Measurements from ENCODE around the gene COMMD10. TPM values are rescaled to one million over a fixed set of nuclear protein-coding genes. Genes with fewer than 3 reads are reported as not detected.

COMMD10 gene
- total RNA-seq, 2 experiments from 2014 or later, result 16.7 to 20.8 TPM

GRCh38 chr5:116289276-116289675, 204.5 kb downstream of the COMMD10 start:
- ChIA-PET POLR2A (no interaction called here), CTCF (no interaction called here)
- no peak overlapping the region for H3K27ac Mint-ChIP-seq
- intact Hi-C loops (cut with micrococcal nuclease), result no loop called here
- H3K27me3 Mint-ChIP-seq, result no peaks in the 10 kb centered on the region
- H3K4me3 Mint-ChIP-seq, result no peak overlapping the region
- no peak for TF ChIP-seq CTCF (IDR thresholded peaks at IDR 0.05)
- DNase-seq, result no peak
- no peaks in the 10 kb centered on the region for H3K4me1 Mint-ChIP-seq (ENCODE audit: low read depth)
- H3K36me3 Mint-ChIP-seq (ENCODE audit: low read depth), result peaks cover 49% of the 10 kb centered on the region
- H3K9me3 Mint-ChIP-seq, result peaks cover 28% of the 10 kb centered on the region
- no peak for ATAC-seq

- H3K27ac Mint-ChIP-seq, result no peak overlapping the region
- no peaks in the 10 kb centered on the region for H3K27me3 Mint-ChIP-seq
- no peak for ATAC-seq
- CTCF ChIA-PET, result no interaction called here
- POLR2A ChIA-PET, result no interaction called here
- intact Hi-C loops (cut with micrococcal nuclease), result no loop called here
- no peaks in the 10 kb centered on the region for H3K4me1 Mint-ChIP-seq (ENCODE audit: low read depth)
- peaks cover 30% of the 10 kb centered on the region for H3K9me3 Mint-ChIP-seq
- DNase-seq, result no peak
- H3K36me3 Mint-ChIP-seq (ENCODE audit: low read depth), result peaks cover 51% of the 10 kb centered on the region
- no peak overlapping the region for H3K4me3 Mint-ChIP-seq
- TF ChIP-seq CTCF (IDR thresholded peaks at IDR 0.05), result no peak
These were observed 206.4 kb downstream of the COMMD10 start for GRCh38 chr5:116291271-116291670.

- Mint-ChIP-seq H3K27me3 (no peaks in the 10 kb centered on the region), H3K27ac (no peak overlapping the region), H3K4me1 (ENCODE audit: low read depth) (no peaks in the 10 kb centered on the region), H3K36me3 (ENCODE audit: low read depth) (peaks cover 55% of the 10 kb centered on the region), H3K9me3 (peaks cover 27% of the 10 kb centered on the region), H3K4me3 (no peak overlapping the region)
- intact Hi-C loops (cut with micrococcal nuclease), result no loop called here
- ATAC-seq, result no peak
- ChIA-PET POLR2A (no interaction called here), CTCF (interaction anchor here (1.0 kb wide), 1 partner anchor 13 kb away, joined by 3 read pairs; no protein-coding TSS in a partner anchor)
- DNase-seq, result no peak
- TF ChIP-seq CTCF (IDR thresholded peaks at IDR 0.05), result no peak
These were observed 207.5 kb downstream of the COMMD10 start for GRCh38 chr5:116292321-116292720.

- intact Hi-C loops (cut with micrococcal nuclease), result no loop called here
- no peak for DNase-seq
- Mint-ChIP-seq H3K36me3 (ENCODE audit: low read depth) (peaks cover 58% of the 10 kb centered on the region), H3K4me1 (ENCODE audit: low read depth) (no peaks in the 10 kb centered on the region), H3K9me3 (peaks cover 20% of the 10 kb centered on the region), H3K27me3 (no peaks in the 10 kb centered on the region), H3K27ac (no peak overlapping the region), H3K4me3 (no peak overlapping the region)
- ChIA-PET POLR2A (no interaction called here), CTCF (interaction anchor here (1.6 kb wide), 1 partner anchor 11 kb away, joined by 4 read pairs; no protein-coding TSS in a partner anchor)
- no peak for TF ChIP-seq CTCF (IDR thresholded peaks at IDR 0.05)
- ATAC-seq, result no peak
These were observed 211.7 kb downstream of the COMMD10 start for GRCh38 chr5:116296335-116297072.

GRCh38 chr5:116297296-116297814, 212.5 kb downstream of the COMMD10 start:
- intact Hi-C loops (cut with micrococcal nuclease), result no loop called here
- H3K27ac Mint-ChIP-seq, result no peak overlapping the region

More at GRCh38 chr5:116297296-116297814, 212.5 kb downstream of the COMMD10 start:
- H3K36me3 Mint-ChIP-seq (ENCODE audit: low read depth), result peaks cover 61% of the 10 kb centered on the region
- peaks cover 20% of the 10 kb centered on the region for H3K9me3 Mint-ChIP-seq
- ATAC-seq, result no peak
- DNase-seq, result no peak
- TF ChIP-seq CTCF (IDR thresholded peaks at IDR 0.05), result no peak
- CTCF ChIA-PET, result interaction anchor here (1.6 kb wide), 1 partner anchor 10 kb away, joined by 4 read pairs; no protein-coding TSS in a partner anchor
- H3K4me3 Mint-ChIP-seq, result no peak overlapping the region
- POLR2A ChIA-PET, result no interaction called here
- H3K4me1 Mint-ChIP-seq (ENCODE audit: low read depth), result no peaks in the 10 kb centered on the region
- no peaks in the 10 kb centered on the region for H3K27me3 Mint-ChIP-seq
